Neural progenitor cell (in vitro differentiated cells): Measurements from ENCODE around the gene PHLPP2. TPM values are rescaled to one million over a fixed set of nuclear protein-coding genes. Genes with fewer than 3 reads are reported as not detected.
A peak's percentile ranks its signal among the peaks of the same experiment; 100 is the strongest.

Experiments used
- DNase-seq: peaks from one replicate; pipeline ENCODE4 v3.0.0-alpha.2; 2016; ENCODE audit warnings: low spot score
- H2AFZ ChIP-seq: fragments of 200-600 bp; sonication (generic); replicated peaks from 2 replicates; pipeline ENCODE4 v1.6.1; 2016; ENCODE audit warnings: antibody characterized with exemption
- H3F3A ChIP-seq: fragments of 200-600 bp; sonication (generic); 2 replicates; pipeline ENCODE4 v1.6.1; 2016; ENCODE audit warnings: antibody characterized with exemption, low read depth
- H3K27ac ChIP-seq: fragments of 200-600 bp; sonication (generic); 2 replicates; pipeline ENCODE4 v1.5.1; 2016; ENCODE audit warnings: mild to moderate bottlenecking
- H3K27me3 ChIP-seq: fragments of 200-600 bp; sonication (generic); 2 replicates; pipeline ENCODE4 v1.6.1; 2016; ENCODE audit warnings: mild to moderate bottlenecking, moderate library complexity
- H3K36me3 ChIP-seq: fragments of 200-600 bp; sonication (generic); 2 replicates; pipeline ENCODE4 v1.5.1; 2016
- H3K4me1 ChIP-seq: fragments of 200-600 bp; sonication (generic); 2 replicates; pipeline ENCODE4 v1.6.1; 2016; ENCODE audit warnings: mixed run types
- H3K4me2 ChIP-seq: fragments of 200-600 bp; sonication (generic); 2 replicates; pipeline ENCODE4 v1.6.1; 2016
- H3K4me3 ChIP-seq: fragments of 200-600 bp; sonication (generic); 2 replicates; pipeline ENCODE4 v1.5.1; 2016
- H3K79me2 ChIP-seq: fragments of 200-600 bp; sonication (generic); 2 replicates; pipeline ENCODE4 v1.6.1; 2016; ENCODE audit warnings: low read depth
- H3K9ac ChIP-seq: fragments of 200-600 bp; sonication (generic); 2 replicates; pipeline ENCODE4 v1.6.1; 2016
- H3K9me3 ChIP-seq: fragments of 200-600 bp; sonication (generic); 2 replicates; pipeline ENCODE4 v1.5.1; 2016; ENCODE audit warnings: low read depth
- H4K20me1 ChIP-seq: fragments of 200-600 bp; sonication (generic); 2 replicates; pipeline ENCODE4 v1.6.1; 2016; ENCODE audit warnings: low read depth
- H3K27ac Mint-ChIP-seq: 3 replicates; pipeline ENCODE4 v1.8.0; 2021; ENCODE audit warnings: mixed read lengths
- H3K27me3 Mint-ChIP-seq: 2 replicates; pipeline ENCODE4 v1.8.0; 2022; ENCODE audit warnings: low read depth, mild to moderate bottlenecking, inconsistent platforms, moderate library complexity, mixed read lengths; ENCODE audit not compliant: insufficient read depth
- H3K36me3 Mint-ChIP-seq: 3 replicates; pipeline ENCODE4 v1.8.0; 2021; ENCODE audit warnings: mixed read lengths
- H3K4me1 Mint-ChIP-seq: 3 replicates; pipeline ENCODE4 v1.8.0; 2021; ENCODE audit warnings: mixed read lengths
- H3K4me3 Mint-ChIP-seq: 3 replicates; pipeline ENCODE4 v1.8.0; 2021; ENCODE audit warnings: mild to moderate bottlenecking, moderate library complexity, mixed read lengths
- H3K9me3 Mint-ChIP-seq: 3 replicates; pipeline ENCODE4 v1.8.0; 2020; ENCODE audit warnings: mixed read lengths
- CTCF ChIP-seq: fragments of 200-600 bp; sonication (generic); IDR thresholded peaks from 2 replicates; pipeline ENCODE4 v1.5.1; 2017; ENCODE audit warnings: antibody characterized with exemption, mild to moderate bottlenecking
- EZH2 ChIP-seq: fragments of 200-600 bp; sonication (generic); IDR thresholded peaks from 2 replicates; pipeline ENCODE4 v1.6.1; 2017; ENCODE audit warnings: antibody characterized with exemption, mild to moderate bottlenecking, moderate library complexity
- EZH2phosphoT487 ChIP-seq: fragments of 200-600 bp; sonication (generic); IDR thresholded peaks from 2 replicates; pipeline ENCODE4 v1.6.1; 2017; ENCODE audit warnings: antibody characterized with exemption
- total RNA-seq: library from RNA; depleted of rRNA; stranded (reverse); fragments of >200 nt; gene quantifications from 2 replicates; pipeline ENCODE4 v1.2.3, GENCODE V29; 2015; ENCODE audit warnings: low replicate concordance

Gene PHLPP2
- total RNA-seq, 1 donor from 2014 or later = 12.9 TPM

- Histone ChIP-seq H3K79me2 (no peaks in the 10 kb centered on the region), H3K36me3 (no peaks in the 10 kb centered on the region), H3K4me3 (no peak overlapping the region), H3K9ac (no peak overlapping the region), H3K4me2 (peak overlapping the region; percentile 23), H3K27me3 (no peaks in the 10 kb centered on the region), H2AFZ (peak overlapping the region; percentile 73), H3K4me1 (no peaks in the 10 kb centered on the region), H4K20me1 (no peaks in the 10 kb centered on the region), H3K27ac (no peak overlapping the region), H3F3A (no peaks in the 10 kb centered on the region), H3K9me3 (no peaks in the 10 kb centered on the region)
- Mint-ChIP-seq H3K27me3 (no peaks in the 10 kb centered on the region), H3K9me3 (no peaks in the 10 kb centered on the region), H3K4me1 (peaks cover 2% of the 10 kb centered on the region), H3K36me3 (no peaks in the 10 kb centered on the region), H3K27ac (no peak overlapping the region), H3K4me3 (no peak overlapping the region)
- peak; percentile 81 for DNase-seq
- TF ChIP-seq EZH2 (peak; percentile 18), CTCF (peak; percentile 79), EZH2phosphoT487 (no peak)
These were observed 113.3 kb downstream of the PHLPP2 start for GRCh38 chr16:71610936-71611871.

- Histone ChIP-seq H2AFZ (no peak overlapping the region), H3K9ac (no peak overlapping the region), H3K4me1 (no peaks in the 10 kb centered on the region), H4K20me1 (no peaks in the 10 kb centered on the region), H3K4me2 (no peak overlapping the region), H3K36me3 (no peaks in the 10 kb centered on the region), H3K9me3 (no peaks in the 10 kb centered on the region), H3K27ac (no peak overlapping the region), H3K79me2 (no peaks in the 10 kb centered on the region), H3K27me3 (no peaks in the 10 kb centered on the region), H3F3A (no peaks in the 10 kb centered on the region), H3K4me3 (no peak overlapping the region)
- H3K27me3 Mint-ChIP-seq = no peaks in the 10 kb centered on the region
- no peaks in the 10 kb centered on the region for H3K9me3 Mint-ChIP-seq
- H3K27ac Mint-ChIP-seq = no peak overlapping the region
- H3K4me1 Mint-ChIP-seq = peaks cover 2% of the 10 kb centered on the region
- no peak for TF ChIP-seq CTCF
- DNase-seq = no peak
- no peaks in the 10 kb centered on the region for H3K36me3 Mint-ChIP-seq
- H3K4me3 Mint-ChIP-seq = no peak overlapping the region
These were observed 114.1 kb downstream of the PHLPP2 start for GRCh38 chr16:71610447-71610846.

- no peak overlapping the region for H3K27ac ChIP-seq
- no peak overlapping the region for H3K4me3 ChIP-seq
- no peaks in the 10 kb centered on the region for H4K20me1 ChIP-seq
- H3K27ac Mint-ChIP-seq = no peak overlapping the region
- H3F3A ChIP-seq = no peaks in the 10 kb centered on the region
- TF ChIP-seq CTCF (no peak), EZH2phosphoT487 (no peak), EZH2 (no peak)
- H3K9ac ChIP-seq = no peak overlapping the region
- no peaks in the 10 kb centered on the region for H3K27me3 ChIP-seq
- H3K27me3 Mint-ChIP-seq = no peaks in the 10 kb centered on the region
- peaks cover 2% of the 10 kb centered on the region for H3K4me1 Mint-ChIP-seq
- H3K9me3 ChIP-seq = no peaks in the 10 kb centered on the region
- H3K4me3 Mint-ChIP-seq = no peak overlapping the region
- no peak overlapping the region for H3K4me2 ChIP-seq
- no peaks in the 10 kb centered on the region for H3K9me3 Mint-ChIP-seq
- no peaks in the 10 kb centered on the region for H3K36me3 ChIP-seq
- H2AFZ ChIP-seq = no peak overlapping the region
- H3K79me2 ChIP-seq = no peaks in the 10 kb centered on the region
- no peaks in the 10 kb centered on the region for H3K36me3 Mint-ChIP-seq
- no peak for DNase-seq
- no peaks in the 10 kb centered on the region for H3K4me1 ChIP-seq
These were observed 115.4 kb downstream of the PHLPP2 start for GRCh38 chr16:71609066-71609465.
